HepG2 (cell line): ENCODE results near the gene ZNF605. TPM values are rescaled to one million over a fixed set of nuclear protein-coding genes. Genes with fewer than 3 reads are reported as not detected.

ENCODE experiments used
- HNRNPH1 ChIP-seq: fragments of 200-400 bp; formaldehyde crosslinking; optimal IDR thresholded peaks from 2 replicates; pipeline ENCODE3; 2017; ENCODE audit warnings: mild to moderate bottlenecking, low read depth, low read length
- MTERF4 ChIP-seq: sonication (generic); formaldehyde crosslinking; IDR thresholded peaks from 2 replicates; pipeline ENCODE4 v1.8.0; 2023; ENCODE audit warnings: mild to moderate bottlenecking, missing genetic modification reagents
- NBN ChIP-seq: fragments of 450-650 bp; conservative IDR thresholded peaks from 2 replicates; pipeline ENCODE4 v1.6.1; 2017
- NFIC ChIP-seq: IDR thresholded peaks from 2 replicates; pipeline ENCODE4 v1.6.1; 2012; ENCODE audit warnings: mild to moderate bottlenecking, low read length, inconsistent platforms
- PBX3 ChIP-seq: sonication (generic); formaldehyde crosslinking; IDR thresholded peaks from 2 replicates; pipeline ENCODE4 v1.8.1; 2023; ENCODE audit warnings: missing genetic modification reagents, inconsistent platforms, borderline replicate concordance
- RAD21 ChIP-seq: fragments of 450-650 bp; formaldehyde crosslinking; IDR thresholded peaks from 2 replicates; pipeline ENCODE4 v1.5.0; 2020; ENCODE audit warnings: mild to moderate bottlenecking
- RBM22 ChIP-seq: fragments of 200-400 bp; formaldehyde crosslinking; optimal IDR thresholded peaks from 2 replicates; pipeline ENCODE3; 2017; ENCODE audit warnings: mild to moderate bottlenecking, low read length, moderate library complexity
- RXRB ChIP-seq: IDR thresholded peaks from 2 replicates; pipeline ENCODE4 v1.6.1; 2016; ENCODE audit warnings: borderline replicate concordance, missing genetic modification reagents, missing compliant biosample characterization
- SKI ChIP-seq: fragments of 450-650 bp; IDR thresholded peaks from one replicate; pipeline ENCODE4 v1.6.1; 2018; ENCODE audit warnings: mild to moderate bottlenecking; ENCODE audit not compliant: partially characterized antibody
- SRSF9 ChIP-seq: fragments of 200-400 bp; formaldehyde crosslinking; IDR thresholded peaks from 2 replicates; pipeline ENCODE4 v1.6.1; 2018; ENCODE audit warnings: borderline replicate concordance, mild to moderate bottlenecking, low read depth, low read length; ENCODE audit not compliant: insufficient read depth, poor library complexity, severe bottlenecking
- XBP1 ChIP-seq: sonication (generic); formaldehyde crosslinking; IDR thresholded peaks from 2 replicates; pipeline ENCODE4 v1.5.0; 2020; ENCODE audit warnings: missing genetic modification reagents
- ZBTB20 ChIP-seq: sonication (generic); formaldehyde crosslinking; IDR thresholded peaks from 2 replicates; pipeline ENCODE4 v1.8.1; 2023; ENCODE audit warnings: missing genetic modification reagents, low read depth, mild to moderate bottlenecking, borderline replicate concordance
- ZNF251 ChIP-seq: sonication (generic); formaldehyde crosslinking; IDR thresholded peaks from 2 replicates; pipeline ENCODE4 v1.9.0; 2021; ENCODE audit warnings: mild to moderate bottlenecking, missing genetic modification reagents
- ZNF562 ChIP-seq: sonication (generic); formaldehyde crosslinking; IDR thresholded peaks from 2 replicates; pipeline ENCODE4 v1.8.0; 2022; ENCODE audit warnings: missing genetic modification reagents, borderline replicate concordance
- ZNF563 ChIP-seq: sonication (generic); formaldehyde crosslinking; IDR thresholded peaks from 2 replicates; pipeline ENCODE4 v1.8.0; 2022; ENCODE audit warnings: mild to moderate bottlenecking, moderate library complexity, missing genetic modification reagents
- ZNF609 ChIP-seq: sonication (generic); formaldehyde crosslinking; IDR thresholded peaks from 2 replicates; pipeline ENCODE4 v1.4.0; 2020; ENCODE audit warnings: mild to moderate bottlenecking, missing genetic modification reagents, borderline replicate concordance
- ZNF720 ChIP-seq: sonication (generic); formaldehyde crosslinking; IDR thresholded peaks from 2 replicates; pipeline ENCODE4 v1.4.0; 2020; ENCODE audit warnings: missing genetic modification reagents
- polyA plus RNA-seq, 8 experiments: library from polyadenylated mRNA; depleted of rRNA in 3 of 8; stranded (reverse) in 7 of 8; unstranded in 1 of 8; fragments of >200 nt; fragmentation: Illumina TruSeq in 4 of 8; extraction: Trizol in 4 of 8; gene quantifications; 2 replicates each; pipeline versions ENCODE4 v1.2.1 to v1.2.3, GENCODE V29; 2011 to 2016; ENCODE audit warnings: low read depth in 4 of 8, missing spikeins in 1 of 8, mixed read lengths in 1 of 8; ENCODE audit not compliant: insufficient read depth in 1 of 8
- total RNA-seq, 5 experiments: library from RNA; depleted of rRNA; stranded (reverse); fragments of >200 nt; fragmentation: Illumina TruSeq; extraction: Trizol; gene quantifications; 2 replicates each; pipeline ENCODE4 v1.2.3, GENCODE V29; 2016; ENCODE audit warnings: low read depth in 1 of 5
- TF ChIP-seq, protein P1 (sequence below): sonication (generic); formaldehyde crosslinking; IDR thresholded peaks from 2 replicates; pipeline ENCODE4 v1.5.0; 2020; ENCODE audit warnings: missing genetic modification reagents
- TF ChIP-seq, protein P2 (sequence below): sonication (generic); formaldehyde crosslinking; IDR thresholded peaks from 2 replicates; pipeline ENCODE4 v1.4.0; 2020; ENCODE audit warnings: mild to moderate bottlenecking, missing genetic modification reagents

Gene ZNF605
- total and polyA plus RNA-seq, 2 of the 13 experiments (the other 11 are each of a cell fraction or from before 2014, with no cell fraction given): 6.7 to 6.8 TPM

DNA sequence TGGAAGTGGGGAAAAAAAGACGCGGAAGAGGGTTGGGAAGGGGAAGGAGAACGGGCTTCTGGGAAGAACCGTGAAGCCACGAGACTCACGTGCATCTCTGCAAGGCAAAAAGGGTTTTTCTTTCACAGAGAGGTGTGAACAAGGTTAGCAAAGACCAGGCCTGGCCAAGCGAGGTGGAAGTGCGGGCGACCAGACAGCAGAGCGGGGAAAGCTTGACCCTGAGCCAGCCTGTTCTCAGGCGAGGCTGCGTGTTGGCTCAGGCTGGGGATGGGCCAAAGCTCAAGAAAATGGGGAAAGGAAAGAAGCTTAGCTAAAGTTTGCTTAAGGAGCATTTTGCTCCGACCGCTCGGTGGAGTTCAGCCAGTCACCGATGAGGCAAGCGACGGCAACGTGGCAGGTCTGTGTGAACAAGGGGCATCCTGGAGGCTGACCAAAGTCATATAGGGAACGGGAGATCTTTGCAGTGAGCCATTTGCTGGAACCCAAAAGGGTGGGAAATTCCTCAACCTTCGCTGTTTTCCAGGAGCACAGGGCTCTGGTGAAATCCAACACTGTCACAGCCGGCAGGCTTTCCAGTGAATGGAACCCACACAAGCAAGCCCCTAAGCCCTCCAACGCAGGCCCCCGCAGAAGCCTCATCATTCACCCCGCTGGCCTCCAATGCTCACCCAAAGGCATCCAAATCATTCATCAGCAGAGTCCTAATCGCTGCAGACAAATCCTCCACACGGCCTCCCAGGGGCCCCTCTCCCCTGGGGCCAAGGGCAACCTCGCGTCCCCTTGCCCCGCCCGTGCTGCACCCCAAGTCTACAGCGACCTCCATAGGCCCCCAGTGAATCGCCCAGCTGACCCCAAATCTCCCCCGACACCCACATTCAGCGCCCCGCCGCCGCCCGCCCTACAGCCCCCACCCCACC, 754 bp downstream of the ZNF605 start (continued):
- TF ChIP-seq, protein P1, sequence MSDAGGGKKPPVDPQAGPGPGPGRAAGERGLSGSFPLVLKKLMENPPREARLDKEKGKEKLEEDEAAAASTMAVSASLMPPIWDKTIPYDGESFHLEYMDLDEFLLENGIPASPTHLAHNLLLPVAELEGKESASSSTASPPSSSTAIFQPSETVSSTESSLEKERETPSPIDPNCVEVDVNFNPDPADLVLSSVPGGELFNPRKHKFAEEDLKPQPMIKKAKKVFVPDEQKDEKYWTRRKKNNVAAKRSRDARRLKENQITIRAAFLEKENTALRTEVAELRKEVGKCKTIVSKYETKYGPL: no peak
- TF ChIP-seq PBX3 (CRISPR knock-in tag) (no peak), ZNF251 (CRISPR knock-in tag) (no peak), HNRNPH1 (no peak), RBM22 (no peak), ZNF563 (CRISPR knock-in tag) (no peak), MTERF4 (CRISPR knock-in tag) (no peak), ZNF720 (no peak), SKI (no peak), XBP1 (no peak), RAD21 (CRISPR knock-in tag) (no peak), SRSF9 (no peak), RXRB (CRISPR knock-in tag) (no peak), ZBTB20 (no peak), ZNF562 (CRISPR knock-in tag) (no peak), ZNF609 (CRISPR knock-in tag) (no peak), NBN (no peak), NFIC (no peak)
- TF ChIP-seq, protein P2, sequence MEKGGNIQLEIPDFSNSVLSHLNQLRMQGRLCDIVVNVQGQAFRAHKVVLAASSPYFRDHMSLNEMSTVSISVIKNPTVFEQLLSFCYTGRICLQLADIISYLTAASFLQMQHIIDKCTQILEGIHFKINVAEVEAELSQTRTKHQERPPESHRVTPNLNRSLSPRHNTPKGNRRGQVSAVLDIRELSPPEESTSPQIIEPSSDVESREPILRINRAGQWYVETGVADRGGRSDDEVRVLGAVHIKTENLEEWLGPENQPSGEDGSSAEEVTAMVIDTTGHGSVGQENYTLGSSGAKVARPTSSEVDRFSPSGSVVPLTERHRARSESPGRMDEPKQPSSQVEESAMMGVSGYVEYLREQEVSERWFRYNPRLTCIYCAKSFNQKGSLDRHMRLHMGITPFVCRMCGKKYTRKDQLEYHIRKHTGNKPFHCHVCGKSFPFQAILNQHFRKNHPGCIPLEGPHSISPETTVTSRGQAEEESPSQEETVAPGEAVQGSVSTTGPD (CRISPR knock-in tag): no peak
